ENCODE data around the gene SHANK1.

The SHANK1 gene

GRCh38 chr19:50739914-50740426, 20.4 kb upstream of the SHANK1 start:
- no peaks in the 10 kb centered on the region for H3K4me1 ChIP-seq (ENCODE audit: insufficient read depth, insufficient read length)
- no peaks in the 10 kb centered on the region for H3K9me3 ChIP-seq (ENCODE audit: insufficient read depth, low read length)
- no peak overlapping the region for H3K9ac ChIP-seq (ENCODE audit: insufficient read length, low read depth)
- no peaks in the 10 kb centered on the region for H3K27me3 ChIP-seq (ENCODE audit: insufficient read depth, insufficient read length)
- H3K36me3 ChIP-seq (ENCODE audit: insufficient read depth, insufficient read length, low read length) = no peaks in the 10 kb centered on the region
- DNase-seq (ENCODE audit: low read depth, low spot score) = no peak
- TF ChIP-seq YY1 (IDR thresholded peaks at IDR 0.05; ENCODE audit: insufficient read depth, insufficient read length) (no peak), SUZ12 (IDR thresholded peaks at IDR 0.05; ENCODE audit: extremely low read depth, insufficient read depth, insufficient read length) (no peak), ZNF274 (IDR thresholded peaks at IDR 0.05; ENCODE audit: low read depth, low read length) (no peak)
- H3K4me3 ChIP-seq (ENCODE audit: insufficient read length, low read depth) = no peak overlapping the region

GRCh38 chr19:50739132-50739913, 19.7 kb upstream of the SHANK1 start:
- DNase-seq (ENCODE audit: low read depth, low spot score) = no peak
- Histone ChIP-seq H3K9me3 (ENCODE audit: insufficient read depth, low read length) (no peaks in the 10 kb centered on the region), H3K27me3 (ENCODE audit: insufficient read depth, insufficient read length) (no peaks in the 10 kb centered on the region), H3K9ac (ENCODE audit: insufficient read length, low read depth) (no peak overlapping the region), H3K4me3 (ENCODE audit: insufficient read length, low read depth) (no peak overlapping the region), H3K4me1 (ENCODE audit: insufficient read depth, insufficient read length) (no peaks in the 10 kb centered on the region), H3K36me3 (ENCODE audit: insufficient read depth, insufficient read length, low read length) (no peaks in the 10 kb centered on the region)
- TF ChIP-seq ZNF274 (IDR thresholded peaks at IDR 0.05; ENCODE audit: low read depth, low read length) (no peak), YY1 (IDR thresholded peaks at IDR 0.05; ENCODE audit: insufficient read depth, insufficient read length) (no peak), SUZ12 (IDR thresholded peaks at IDR 0.05; ENCODE audit: extremely low read depth, insufficient read depth, insufficient read length) (no peak)

GRCh38 chr19:50736338-50736737, 16.7 kb upstream of the SHANK1 start:
- no peak for TF ChIP-seq SUZ12 (IDR thresholded peaks at IDR 0.05; ENCODE audit: extremely low read depth, insufficient read depth, insufficient read length)
- TF ChIP-seq YY1 (IDR thresholded peaks at IDR 0.05; ENCODE audit: insufficient read depth, insufficient read length) = no peak
- no peak for TF ChIP-seq ZNF274 (IDR thresholded peaks at IDR 0.05; ENCODE audit: low read depth, low read length)
- H3K27me3 ChIP-seq (ENCODE audit: insufficient read depth, insufficient read length) = no peaks in the 10 kb centered on the region
- no peak for DNase-seq (ENCODE audit: low read depth, low spot score)
- no peaks in the 10 kb centered on the region for H3K36me3 ChIP-seq (ENCODE audit: insufficient read depth, insufficient read length, low read length)
- H3K4me1 ChIP-seq (ENCODE audit: insufficient read depth, insufficient read length) = no peaks in the 10 kb centered on the region
- no peaks in the 10 kb centered on the region for H3K9me3 ChIP-seq (ENCODE audit: insufficient read depth, low read length)
- no peak overlapping the region for H3K4me3 ChIP-seq (ENCODE audit: insufficient read length, low read depth)
- H3K9ac ChIP-seq (ENCODE audit: insufficient read length, low read depth) = no peak overlapping the region

GRCh38 chr19:50735869-50736268, 16.3 kb upstream of the SHANK1 start:
- no peaks in the 10 kb centered on the region for H3K36me3 ChIP-seq (ENCODE audit: insufficient read depth, insufficient read length, low read length)
- H3K9ac ChIP-seq (ENCODE audit: insufficient read length, low read depth) = no peak overlapping the region
- TF ChIP-seq YY1 (IDR thresholded peaks at IDR 0.05; ENCODE audit: insufficient read depth, insufficient read length) = no peak
- TF ChIP-seq ZNF274 (IDR thresholded peaks at IDR 0.05; ENCODE audit: low read depth, low read length) = no peak
- no peak for TF ChIP-seq SUZ12 (IDR thresholded peaks at IDR 0.05; ENCODE audit: extremely low read depth, insufficient read depth, insufficient read length)
- no peaks in the 10 kb centered on the region for H3K4me1 ChIP-seq (ENCODE audit: insufficient read depth, insufficient read length)
- no peaks in the 10 kb centered on the region for H3K27me3 ChIP-seq (ENCODE audit: insufficient read depth, insufficient read length)
- no peak overlapping the region for H3K4me3 ChIP-seq (ENCODE audit: insufficient read length, low read depth)
- no peak for DNase-seq (ENCODE audit: low read depth, low spot score)
- no peaks in the 10 kb centered on the region for H3K9me3 ChIP-seq (ENCODE audit: insufficient read depth, low read length)

- Histone ChIP-seq H3K4me3 (ENCODE audit: insufficient read length, low read depth) (no peak overlapping the region), H3K27me3 (ENCODE audit: insufficient read depth, insufficient read length) (no peaks in the 10 kb centered on the region), H3K4me1 (ENCODE audit: insufficient read depth, insufficient read length) (peaks cover 10% of the 10 kb centered on the region), H3K36me3 (ENCODE audit: insufficient read depth, insufficient read length, low read length) (peaks cover 10% of the 10 kb centered on the region), H3K9me3 (ENCODE audit: insufficient read depth, low read length) (no peaks in the 10 kb centered on the region), H3K9ac (ENCODE audit: insufficient read length, low read depth) (no peak overlapping the region)
- TF ChIP-seq ZNF274 (IDR thresholded peaks at IDR 0.05; ENCODE audit: low read depth, low read length) = no peak
- TF ChIP-seq YY1 (IDR thresholded peaks at IDR 0.05; ENCODE audit: insufficient read depth, insufficient read length) = no peak
- no peak for TF ChIP-seq SUZ12 (IDR thresholded peaks at IDR 0.05; ENCODE audit: extremely low read depth, insufficient read depth, insufficient read length)
- DNase-seq (ENCODE audit: low read depth, low spot score) = no peak
These were observed 10.3 kb upstream of the SHANK1 start for GRCh38 chr19:50729894-50730293.

GRCh38 chr19:50728084-50728737, 8.6 kb upstream of the SHANK1 start:
- no peak for TF ChIP-seq ZNF274 (IDR thresholded peaks at IDR 0.05; ENCODE audit: low read depth, low read length)
- TF ChIP-seq YY1 (IDR thresholded peaks at IDR 0.05; ENCODE audit: insufficient read depth, insufficient read length) = no peak
- no peak for TF ChIP-seq SUZ12 (IDR thresholded peaks at IDR 0.05; ENCODE audit: extremely low read depth, insufficient read depth, insufficient read length)
- Histone ChIP-seq H3K36me3 (ENCODE audit: insufficient read depth, insufficient read length, low read length) (peaks cover 10% of the 10 kb centered on the region), H3K27me3 (ENCODE audit: insufficient read depth, insufficient read length) (peaks cover 9% of the 10 kb centered on the region), H3K4me3 (ENCODE audit: insufficient read length, low read depth) (peak overlapping the region; percentile 9), H3K9me3 (ENCODE audit: insufficient read depth, low read length) (no peaks in the 10 kb centered on the region), H3K9ac (ENCODE audit: insufficient read length, low read depth) (peak overlapping the region; percentile 70), H3K4me1 (ENCODE audit: insufficient read depth, insufficient read length) (peaks cover 12% of the 10 kb centered on the region)
- peak; percentile 89 for DNase-seq (ENCODE audit: low read depth, low spot score)

GRCh38 chr19:50725911-50726230, 6.3 kb upstream of the SHANK1 start:
- H3K36me3 ChIP-seq (ENCODE audit: insufficient read depth, insufficient read length, low read length) = peaks cover 10% of the 10 kb centered on the region
- TF ChIP-seq YY1 (IDR thresholded peaks at IDR 0.05; ENCODE audit: insufficient read depth, insufficient read length) (no peak), ZNF274 (IDR thresholded peaks at IDR 0.05; ENCODE audit: low read depth, low read length) (no peak), SUZ12 (IDR thresholded peaks at IDR 0.05; ENCODE audit: extremely low read depth, insufficient read depth, insufficient read length) (no peak)
- DNase-seq (ENCODE audit: low read depth, low spot score) = no peak
- no peaks in the 10 kb centered on the region for H3K9me3 ChIP-seq (ENCODE audit: insufficient read depth, low read length)
- peaks cover 15% of the 10 kb centered on the region for H3K4me1 ChIP-seq (ENCODE audit: insufficient read depth, insufficient read length)
- peak overlapping the region; percentile 88 for H3K4me3 ChIP-seq (ENCODE audit: insufficient read length, low read depth)
- peak overlapping the region; percentile 93 for H3K9ac ChIP-seq (ENCODE audit: insufficient read length, low read depth)
- peaks cover 16% of the 10 kb centered on the region for H3K27me3 ChIP-seq (ENCODE audit: insufficient read depth, insufficient read length)

Data from NT2/D1 (cell line).